HG03175 (cell line): Measurements from ENCODE around the gene MEGF11.

Source experiments
- ATAC-seq: cut with Tn5 transposase; IDR thresholded peaks from one replicate; pipeline ENCODE4 v1.9.1; 2021; ENCODE audit warnings: mild to moderate bottlenecking, moderate library complexity; ENCODE audit not compliant: unreplicated experiment

MEGF11 gene

DNA sequence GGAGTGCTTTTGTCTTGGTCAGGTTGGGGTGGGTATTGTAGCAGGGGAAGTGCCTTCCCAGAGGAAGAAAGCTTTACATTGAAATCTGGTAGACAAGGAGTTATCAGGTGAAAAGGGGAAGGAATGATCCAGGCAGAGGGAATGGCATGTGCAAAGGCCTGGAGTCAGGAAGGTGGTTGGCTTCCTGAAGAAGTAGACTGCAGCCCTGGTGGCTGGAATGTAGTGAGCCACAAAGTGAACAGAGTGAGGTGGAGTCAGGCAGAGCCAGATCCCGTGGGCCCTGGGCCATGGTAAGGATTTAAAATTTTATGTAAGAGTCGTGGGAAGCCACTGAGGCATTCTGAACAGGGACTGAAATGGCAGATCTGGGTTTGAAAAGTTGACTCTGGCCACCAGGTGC is 326.0 kb downstream of the MEGF11 start:
- no peak for ATAC-seq

DNA sequence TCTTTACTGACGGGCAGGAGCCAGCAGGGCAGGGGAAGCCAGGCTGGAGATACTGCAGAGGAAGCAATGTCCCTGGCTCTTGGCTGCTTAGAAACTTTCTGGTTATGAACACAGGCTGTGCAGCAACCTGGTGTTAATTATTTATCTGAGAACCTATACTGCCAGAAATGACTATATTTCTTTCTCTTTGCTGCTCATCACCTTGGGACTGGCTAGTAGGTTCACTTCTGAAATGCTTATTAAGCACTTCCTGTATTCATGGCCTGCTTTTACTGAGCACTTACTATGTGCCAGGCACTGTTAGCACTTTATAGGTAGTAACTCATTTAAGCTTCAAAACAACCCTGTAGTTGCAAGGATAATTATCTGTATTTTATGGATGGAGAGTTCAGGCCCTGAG is 326.7 kb downstream of the MEGF11 start:
- peak; percentile 85 for ATAC-seq

- no peak for ATAC-seq
These were observed 327.1 kb downstream of the MEGF11 start for GRCh38 chr15:65926459-65926858.

DNA sequence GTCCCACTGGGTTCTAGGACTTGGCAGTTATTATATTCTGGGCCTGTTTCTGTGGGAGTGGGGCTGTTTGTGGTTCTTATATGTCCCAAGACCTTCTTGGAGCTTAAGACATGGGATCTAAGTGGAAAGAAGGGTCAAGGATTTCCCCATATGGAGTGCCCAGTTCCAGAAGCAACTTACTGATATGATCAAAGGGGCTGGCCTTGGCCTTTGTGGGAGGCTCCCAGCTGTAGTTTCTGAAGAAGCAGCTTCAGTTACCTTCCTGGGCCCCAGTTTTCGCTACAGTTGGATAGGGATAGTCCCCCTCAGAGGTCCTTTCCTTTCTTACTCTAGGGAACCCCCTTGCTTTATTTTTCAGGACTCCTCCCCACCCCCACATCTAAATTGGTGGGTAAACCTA is 328.2 kb downstream of the MEGF11 start:
- no peak for ATAC-seq

DNA sequence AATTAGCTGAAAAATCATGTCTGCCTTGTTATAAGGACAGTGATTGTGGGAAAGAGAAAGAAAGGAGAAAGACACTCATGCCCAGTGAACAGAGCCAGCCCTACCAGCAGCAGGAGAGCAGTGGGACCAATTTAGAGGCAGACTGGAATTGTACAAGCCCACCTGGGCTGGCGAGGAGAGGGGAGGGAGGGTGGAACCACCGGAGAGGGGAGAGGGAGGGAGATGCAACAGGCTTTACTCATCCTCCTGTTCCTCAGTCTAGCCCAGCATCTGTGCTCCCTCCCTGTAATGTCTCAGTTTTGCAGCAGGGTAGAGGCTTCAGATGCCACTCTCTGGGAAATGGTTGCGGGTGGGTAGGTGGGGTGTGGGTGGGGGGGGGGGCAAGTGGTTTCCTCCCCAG is 329.5 kb downstream of the MEGF11 start:
- ATAC-seq: no peak

GRCh38 chr15:65923264-65923663 is 330.3 kb downstream of the MEGF11 start:
- ATAC-seq: no peak

DNA sequence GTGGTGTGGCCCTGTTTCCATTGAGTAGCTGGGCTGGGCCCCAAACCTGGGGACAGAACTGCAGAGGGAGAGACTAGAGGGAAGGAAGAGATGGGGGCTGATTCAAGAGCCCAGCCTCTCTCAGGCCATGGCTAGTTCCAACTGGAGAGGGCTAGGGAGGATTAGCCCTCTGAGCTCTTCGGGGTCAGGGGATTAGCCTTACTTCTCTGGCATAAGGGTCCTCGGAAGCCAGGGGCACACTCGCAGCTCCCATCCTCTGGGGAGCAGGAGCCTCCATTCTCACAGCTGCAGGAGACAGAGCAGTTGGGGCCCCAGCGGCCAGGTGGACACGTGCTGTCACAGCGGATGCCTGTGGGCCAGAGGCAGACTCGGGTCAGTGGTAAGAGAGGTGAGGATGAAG is 330.9 kb downstream of the MEGF11 start:
- ATAC-seq: no peak

GRCh38 chr15:65921780-65922179 is 331.8 kb downstream of the MEGF11 start:
- no peak for ATAC-seq

GRCh38 chr15:65920825-65921309 is 332.7 kb downstream of the MEGF11 start:
- peak; percentile 55 for ATAC-seq

DNA sequence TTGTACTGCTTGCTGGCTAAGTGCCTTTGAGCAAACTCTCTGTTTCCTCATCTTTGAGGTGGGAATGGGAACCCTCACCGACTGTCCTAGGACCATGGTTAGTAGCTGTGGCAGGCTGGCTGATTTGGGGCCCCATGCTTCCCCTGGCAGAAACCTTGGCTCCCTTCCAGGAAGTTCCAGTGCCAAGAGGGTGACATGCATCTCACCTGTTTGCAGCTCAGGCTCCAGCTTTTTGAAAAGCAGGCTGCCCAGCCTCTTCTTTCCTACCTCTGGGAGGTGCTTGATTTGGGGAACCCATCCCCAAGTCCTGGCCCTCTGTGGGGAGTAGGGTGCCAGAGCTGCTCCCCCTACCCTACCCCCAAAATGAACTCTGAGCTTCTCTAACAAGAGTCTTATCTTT is 333.4 kb downstream of the MEGF11 start:
- no peak for ATAC-seq

- no peak for ATAC-seq
These were observed 334.2 kb downstream of the MEGF11 start for GRCh38 chr15:65919353-65919752.

DNA sequence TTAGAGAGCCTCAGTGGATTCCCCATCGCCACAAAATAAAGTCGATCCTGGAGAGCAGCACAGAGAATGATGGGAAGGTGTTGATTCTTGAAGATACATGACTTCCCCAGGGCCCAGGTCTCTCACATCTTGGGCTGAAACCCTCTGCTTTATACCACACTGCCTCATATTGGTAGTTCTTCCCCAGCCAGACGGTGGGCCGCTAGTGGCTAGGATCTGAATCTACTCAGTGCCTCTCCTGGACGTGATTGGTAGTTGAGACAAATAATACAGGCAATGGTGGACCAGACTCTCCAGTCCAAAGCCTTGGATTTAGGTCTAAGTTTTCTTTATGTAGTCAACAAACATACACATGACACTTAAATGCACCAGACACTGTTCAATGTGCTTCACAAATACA is 334.6 kb downstream of the MEGF11 start:
- ATAC-seq: no peak

GRCh38 chr15:65918357-65918920 is 335.1 kb downstream of the MEGF11 start:
- ATAC-seq: no peak

DNA sequence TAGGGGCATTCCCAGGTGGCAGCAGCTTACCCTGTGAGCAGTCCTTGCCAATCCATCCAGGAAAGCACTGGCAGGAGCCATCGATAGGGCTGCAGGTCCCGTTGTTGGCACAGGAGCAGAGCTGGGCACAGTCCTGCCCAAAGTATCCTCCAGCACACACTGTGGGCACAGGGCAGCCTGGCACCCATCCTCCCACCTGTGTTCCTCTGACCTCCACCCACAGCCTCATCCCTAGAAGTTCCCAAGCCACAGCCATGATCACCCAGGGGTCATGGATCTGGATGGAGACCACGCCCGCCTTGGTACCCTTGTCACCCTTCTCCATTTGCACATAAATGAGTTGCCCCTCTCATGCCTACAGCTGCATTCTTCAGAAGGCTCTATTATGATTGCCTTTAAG is 335.6 kb downstream of the MEGF11 start:
- no peak for ATAC-seq

DNA sequence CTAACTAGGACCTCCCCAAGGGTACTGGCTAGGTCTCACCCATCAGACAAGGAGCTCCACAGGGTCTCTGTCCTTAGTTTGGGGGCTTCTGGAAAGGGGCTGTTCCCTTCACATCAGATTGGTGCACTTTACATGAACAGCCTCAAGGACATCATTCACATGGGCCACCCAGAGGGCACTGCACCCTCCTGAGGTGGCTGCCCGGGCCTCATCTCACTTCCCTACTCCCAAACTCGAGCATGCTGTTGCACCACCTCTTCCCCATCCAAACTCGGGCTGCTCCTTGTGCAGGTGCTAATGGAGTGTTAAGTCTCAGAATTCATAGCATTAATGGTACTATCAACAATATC is 336.2 kb downstream of the MEGF11 start:
- ATAC-seq: no peak

GRCh38 chr15:65916664-65917406 is 336.7 kb downstream of the MEGF11 start:
- peak; percentile 44 for ATAC-seq

- no peak for ATAC-seq
These were observed 337.4 kb downstream of the MEGF11 start for GRCh38 chr15:65916041-65916663.

DNA sequence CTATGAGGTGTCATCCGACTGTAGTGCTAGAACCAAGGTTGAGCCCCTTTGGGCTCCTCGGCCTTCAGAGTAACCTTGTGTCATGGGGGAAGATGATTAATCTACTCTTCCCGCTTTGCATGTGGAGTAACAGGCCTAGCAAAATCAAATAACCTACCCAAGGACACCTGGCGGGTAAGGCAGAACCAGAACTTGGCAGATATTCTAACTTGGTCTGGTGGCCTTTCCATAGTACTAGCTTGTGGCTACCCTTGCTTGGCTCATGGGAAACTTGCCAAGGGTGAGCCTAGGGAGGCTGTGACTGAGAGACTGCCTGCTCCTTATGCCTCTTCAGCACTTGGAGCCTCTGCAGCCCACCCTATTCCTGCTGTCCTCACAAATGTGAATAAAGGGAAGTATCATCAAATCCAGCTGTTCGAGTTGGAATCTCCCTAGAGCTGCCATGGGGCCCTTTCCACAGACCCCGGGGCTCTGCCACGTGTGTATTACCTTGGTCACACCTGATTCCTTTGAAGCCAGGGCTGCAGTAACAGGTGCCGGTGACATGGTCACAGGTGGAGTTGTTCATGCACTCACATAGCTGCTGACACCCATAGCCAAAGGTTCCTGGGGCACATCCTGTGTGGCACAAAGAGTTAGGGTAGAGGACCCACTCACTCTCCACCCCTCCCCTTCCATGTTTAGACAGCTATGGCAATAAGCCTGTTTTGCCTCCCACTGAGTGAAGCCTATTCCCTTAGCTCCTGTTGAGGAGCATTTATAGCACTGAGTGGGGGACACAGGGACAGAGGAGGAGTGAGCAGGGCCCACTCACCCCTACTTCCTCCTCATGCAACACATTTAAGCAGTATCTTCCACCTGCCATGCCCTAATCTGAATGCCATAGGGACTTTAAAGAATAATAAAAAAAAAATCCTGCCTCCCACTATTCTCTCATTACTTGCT is 338.3 kb downstream of the MEGF11 start:
- ATAC-seq: no peak

DNA sequence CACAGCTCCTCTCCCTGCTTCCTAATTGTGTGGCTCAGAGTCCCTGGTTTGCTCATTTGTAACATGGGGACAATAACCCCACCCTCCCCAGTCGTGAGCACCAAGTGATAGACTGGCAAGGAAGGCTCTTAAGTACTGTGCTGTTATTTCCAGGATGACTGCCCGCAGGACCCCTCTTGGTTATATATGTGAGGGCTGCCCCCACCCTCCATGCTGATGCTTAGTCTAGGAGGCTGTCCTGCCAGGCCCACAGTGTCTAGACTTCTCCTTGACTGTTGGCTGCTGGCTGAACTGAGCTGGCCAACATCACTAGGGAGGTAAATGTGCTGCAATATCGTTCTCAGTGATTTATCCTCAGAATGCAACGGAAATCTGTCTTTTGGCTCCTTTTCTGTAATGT is 339.2 kb downstream of the MEGF11 start:
- no peak for ATAC-seq

- ATAC-seq: no peak
These were observed 339.8 kb downstream of the MEGF11 start for GRCh38 chr15:65913631-65914199.

- no peak for ATAC-seq
These were observed 341.3 kb downstream of the MEGF11 start for GRCh38 chr15:65912235-65912634.
